HG03108 (cell line): ENCODE measurements around the gene OR2V2.
"Not testable (repeated sequence)": the region's sequence is repeated elsewhere in the genome, so short reads cannot be mapped to it uniquely, and the experiment has no call there.

Experiments
- ATAC-seq: cut with Tn5 transposase; IDR thresholded peaks from one replicate; pipeline ENCODE4 v1.9.1; 2021; ENCODE audit warnings: moderate library complexity; ENCODE audit not compliant: unreplicated experiment

OR2V2 gene

DNA sequence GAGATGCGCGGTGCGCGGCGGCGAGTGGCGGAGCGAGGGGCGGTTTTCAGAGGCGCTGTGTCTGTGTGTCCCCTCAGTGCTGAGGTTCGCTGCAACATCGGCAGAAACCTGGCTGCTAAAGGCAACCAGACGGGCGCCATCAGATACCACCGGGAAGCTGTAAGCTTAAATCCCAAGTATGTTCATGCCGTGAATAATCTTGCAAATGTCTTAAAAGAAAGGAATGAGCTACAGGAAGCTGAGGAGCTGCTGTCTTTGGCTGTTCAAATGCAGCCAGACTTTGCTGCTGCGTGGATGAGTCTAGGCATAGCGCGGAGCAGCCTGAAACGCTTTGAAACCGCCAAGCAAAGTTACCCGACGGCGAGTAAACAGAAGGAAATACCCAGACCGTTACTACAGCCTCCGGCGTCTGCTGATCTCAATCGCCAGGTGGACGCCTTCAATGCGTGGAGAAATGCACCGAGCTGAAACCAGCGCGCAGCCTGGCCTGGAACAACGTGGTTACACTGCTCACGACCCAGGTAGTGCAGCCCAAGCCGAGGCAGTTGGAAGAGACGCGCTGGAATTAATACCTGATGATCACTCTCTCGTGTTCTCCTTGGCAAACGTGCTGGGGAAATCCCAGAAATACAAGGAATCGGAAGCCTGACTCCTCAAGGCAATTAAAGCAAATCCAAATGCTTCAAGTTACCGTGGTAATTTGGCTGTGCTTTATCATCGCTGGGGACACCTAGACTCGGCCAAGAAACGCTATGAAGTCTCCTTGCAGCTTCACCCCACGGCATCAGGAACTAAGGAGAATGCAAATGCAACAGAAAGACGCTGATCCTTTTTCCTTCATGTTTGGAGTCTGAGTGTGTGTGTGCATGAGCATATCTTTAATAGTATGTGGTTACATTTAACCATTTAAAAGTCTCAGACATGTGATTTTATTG, 32.3 kb upstream of the OR2V2 start:
- no peak for ATAC-seq

DNA sequence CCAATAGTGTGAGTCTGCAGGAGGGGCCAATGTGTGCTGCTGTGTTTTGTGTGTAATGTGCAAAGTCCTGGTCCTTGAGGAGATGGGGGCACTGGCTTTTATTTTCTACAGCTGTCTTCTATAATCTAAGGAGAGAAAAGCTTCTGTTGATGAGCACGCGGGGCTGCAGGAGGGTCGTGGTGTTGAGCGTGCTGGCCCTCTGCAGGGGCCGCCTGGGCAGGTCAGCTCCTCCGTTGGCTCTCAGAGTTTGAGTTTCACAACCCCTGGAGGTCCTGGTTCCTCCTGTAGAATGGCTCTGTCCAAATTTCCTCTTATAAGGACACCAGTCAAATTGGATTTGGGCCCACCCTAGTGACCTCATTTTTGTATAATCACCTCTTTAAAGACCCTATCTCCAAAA, 29.0 kb upstream of the OR2V2 start:
- no peak for ATAC-seq

DNA sequence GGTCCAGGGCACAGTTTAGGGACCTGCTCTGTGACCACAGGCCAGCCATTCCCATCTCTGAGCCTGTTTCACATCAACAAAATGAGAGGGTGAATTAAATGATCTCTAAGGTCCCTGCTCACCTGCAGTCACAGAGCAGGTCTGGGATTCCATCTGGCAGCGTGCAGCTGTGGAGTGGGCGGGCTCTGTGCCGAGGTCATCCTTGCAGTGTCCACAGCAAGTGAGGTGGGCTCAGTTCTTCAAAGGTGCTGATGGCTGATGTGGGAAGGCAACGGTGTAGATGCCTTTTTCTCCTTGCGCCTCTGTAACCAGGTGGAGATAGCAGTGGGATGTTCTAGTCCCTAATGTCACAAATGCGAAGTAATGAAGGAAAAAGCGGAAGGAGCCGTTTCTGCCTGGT, 28.3 kb upstream of the OR2V2 start:
- no peak for ATAC-seq

DNA sequence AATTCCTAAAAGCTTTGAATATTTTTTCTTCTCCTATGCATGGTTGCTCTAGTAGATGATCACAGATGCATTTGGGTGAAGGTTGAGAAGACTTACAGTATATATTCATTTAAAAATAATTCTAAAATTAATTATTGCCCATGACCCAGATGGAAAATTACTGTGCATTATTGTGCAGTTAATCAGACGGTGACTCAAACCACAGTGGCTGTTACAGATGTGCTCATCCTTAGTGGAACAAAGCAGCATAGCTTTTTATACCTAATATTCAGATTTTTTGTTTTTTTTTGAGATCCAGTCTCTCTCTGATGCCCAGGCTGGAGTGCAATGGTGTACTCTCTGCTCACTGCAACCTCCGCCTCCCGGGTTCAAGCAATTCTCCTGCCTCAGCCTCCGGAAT, 27.1 kb upstream of the OR2V2 start:
- no peak for ATAC-seq

DNA sequence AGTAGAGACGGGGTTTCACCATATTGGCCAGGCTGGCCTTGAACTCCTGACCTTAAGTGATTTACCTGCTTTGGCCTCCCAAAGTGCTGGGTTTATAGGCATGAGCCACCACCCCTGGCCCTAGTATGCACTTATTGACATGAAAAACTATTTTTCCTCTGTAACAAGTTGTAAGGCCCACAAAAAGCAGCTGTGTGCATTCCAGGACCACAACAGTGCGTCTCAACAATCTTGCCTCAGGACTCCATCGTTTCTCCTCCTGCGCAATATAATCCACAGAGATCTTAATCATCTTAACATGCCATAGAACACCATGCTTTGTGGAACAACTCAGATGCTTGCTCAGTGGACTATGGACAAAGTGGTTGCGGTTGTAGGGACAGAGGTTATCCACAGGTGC, 26.6 kb upstream of the OR2V2 start:
- no peak for ATAC-seq

DNA sequence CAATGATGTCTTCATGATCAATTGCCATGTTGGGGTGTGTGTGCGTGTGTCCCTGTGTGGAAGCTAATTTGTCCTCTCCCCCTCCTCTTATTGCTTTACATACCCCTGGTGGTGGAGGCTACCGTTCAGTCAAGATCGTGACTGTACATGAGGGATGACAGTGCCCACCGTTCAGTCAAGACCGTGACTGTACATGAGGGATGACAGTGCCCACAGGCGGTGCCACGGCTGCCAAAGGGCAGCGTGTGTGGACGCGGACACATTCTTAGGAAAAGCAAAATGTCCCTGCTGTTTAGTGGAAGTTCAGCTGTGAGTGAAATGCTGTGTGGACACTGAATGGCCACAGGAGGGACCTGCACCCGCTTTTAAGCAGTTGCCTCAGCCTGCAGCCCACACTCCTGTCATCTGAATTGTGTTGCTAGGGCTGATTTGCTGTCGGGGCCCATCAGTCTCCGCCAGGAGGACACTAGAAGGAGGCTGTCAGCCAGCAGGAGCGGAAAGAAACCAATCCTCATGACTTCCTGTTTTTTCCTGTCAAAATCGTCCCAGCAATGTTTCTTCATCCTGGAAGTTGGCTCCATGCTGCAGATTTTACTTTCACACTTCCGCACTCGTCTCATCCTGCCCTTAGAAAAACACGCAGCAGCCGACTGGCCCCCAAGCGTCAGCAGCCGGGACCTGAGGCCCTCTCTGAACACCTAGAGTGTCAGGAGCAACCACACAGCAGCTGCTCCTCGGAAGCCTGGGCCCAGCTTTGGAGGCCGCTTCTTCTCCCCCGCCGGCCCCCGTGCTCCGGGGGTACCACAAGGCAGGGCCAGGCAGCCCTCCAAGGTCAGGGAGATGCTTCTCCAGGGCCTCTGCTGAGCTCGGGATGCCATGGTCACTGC, 25.5 kb upstream of the OR2V2 start:
- no peak for ATAC-seq

DNA sequence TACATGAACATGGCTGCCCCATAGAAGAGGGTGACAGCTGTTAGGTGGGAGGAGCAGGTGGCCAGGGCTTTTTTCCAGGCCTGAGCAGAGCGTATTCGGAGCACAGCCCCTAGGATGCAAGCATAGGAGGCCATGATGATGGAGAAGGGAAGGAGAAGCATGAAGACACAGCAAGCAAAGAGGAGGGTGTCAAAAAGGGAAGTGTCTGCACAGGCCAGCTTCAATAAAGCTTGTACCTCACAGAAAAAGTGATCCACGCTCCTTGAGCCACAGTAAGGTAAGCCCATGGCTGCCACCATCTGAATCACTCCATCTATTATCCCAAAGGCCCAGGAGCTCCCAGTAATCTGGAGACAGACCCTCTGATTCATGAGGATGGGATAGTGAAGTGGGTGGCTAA, 22.9 kb upstream of the OR2V2 start:
- no peak for ATAC-seq

DNA sequence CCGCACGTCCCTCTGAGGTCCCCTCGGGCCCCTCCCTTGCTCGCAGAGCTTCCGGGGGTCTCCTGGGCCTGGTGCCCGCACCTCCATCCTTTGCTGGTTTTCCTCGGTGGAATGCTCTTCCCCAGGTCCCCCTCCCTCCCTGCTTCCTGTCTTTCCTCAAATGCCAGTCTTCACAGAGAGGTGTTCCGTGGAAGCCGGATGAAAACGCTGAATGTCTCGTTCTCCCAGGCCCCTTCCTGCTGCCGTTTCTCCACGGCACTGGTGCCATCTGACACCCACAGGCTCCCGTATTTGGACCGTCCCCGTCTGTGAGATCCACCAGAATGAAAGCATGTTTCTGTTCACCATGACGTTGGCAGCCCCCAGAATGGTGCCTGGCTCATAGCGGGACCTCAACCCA, 20.5 kb upstream of the OR2V2 start:
- ATAC-seq: no peak

DNA sequence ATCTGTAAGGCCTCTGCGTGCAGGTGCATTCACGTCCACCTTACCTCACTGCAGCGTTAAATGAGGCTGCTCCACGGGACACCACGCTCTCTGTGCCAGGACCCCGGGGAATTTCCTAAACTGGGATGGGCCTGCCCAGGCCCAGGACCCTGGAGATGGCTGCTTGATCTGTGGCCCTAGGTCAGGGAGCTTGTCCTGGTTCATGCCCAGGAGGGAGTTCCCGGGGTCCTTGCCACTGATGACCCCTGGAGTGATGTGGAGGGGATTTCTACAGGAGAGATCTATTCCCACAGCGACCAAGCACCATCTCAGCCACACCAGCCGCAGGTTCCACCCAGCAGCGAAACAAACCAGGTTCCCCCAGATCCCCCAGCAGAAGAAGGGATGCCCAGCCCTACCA, 19.9 kb upstream of the OR2V2 start:
- no peak for ATAC-seq

DNA sequence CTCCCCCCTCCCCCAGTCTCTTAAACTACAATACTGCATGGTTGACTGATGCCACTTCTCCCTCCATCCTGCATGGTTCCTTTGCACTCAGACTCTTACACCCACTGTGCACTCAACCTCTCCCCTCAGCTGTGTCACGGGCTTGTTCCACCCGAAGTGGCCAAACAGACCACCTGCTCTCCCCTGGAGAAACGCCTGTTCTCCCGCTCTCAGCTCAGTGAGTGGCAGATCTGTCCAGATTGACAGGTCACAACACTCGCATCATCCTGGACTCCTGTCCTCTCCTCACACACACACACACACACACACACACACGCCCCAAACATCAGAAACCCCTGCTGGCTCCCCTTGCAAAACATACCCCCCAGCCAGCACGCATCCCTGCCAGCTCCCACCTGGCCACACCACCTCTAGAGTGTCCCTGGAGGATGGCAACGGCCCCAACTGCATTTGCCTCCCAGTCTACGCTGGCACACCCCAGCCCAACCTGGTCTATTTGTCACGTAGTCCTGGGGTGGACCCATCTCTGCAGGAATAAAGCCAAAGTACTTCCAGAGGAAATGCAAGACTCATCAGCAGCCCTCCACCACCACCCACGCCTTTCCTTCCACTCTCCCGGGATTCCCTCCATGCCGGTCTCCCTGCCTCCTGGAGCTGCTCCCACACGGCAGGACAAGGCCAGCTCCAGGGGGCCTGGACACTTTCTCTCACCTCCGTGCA, 19.3 kb upstream of the OR2V2 start:
- ATAC-seq: no peak

DNA sequence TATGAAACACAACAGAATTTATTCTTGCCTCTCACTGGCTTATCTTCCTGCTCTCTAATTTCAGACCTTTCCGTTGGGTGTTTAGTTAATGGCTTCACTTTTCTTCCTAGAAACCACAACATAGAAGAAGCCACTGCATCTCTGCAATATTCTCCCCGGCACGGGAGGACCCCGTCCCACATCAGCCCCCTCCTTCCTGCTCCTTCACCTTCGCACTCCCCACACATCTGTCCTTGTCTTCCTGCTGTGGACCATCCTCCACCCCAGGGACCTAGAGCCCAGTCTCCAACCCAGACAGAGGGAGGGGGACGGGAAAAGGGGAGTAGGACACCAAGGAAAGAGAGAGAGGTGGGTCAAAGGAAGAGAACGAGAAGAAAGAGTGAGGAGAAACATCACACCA, 17.8 kb upstream of the OR2V2 start:
- ATAC-seq: no peak

DNA sequence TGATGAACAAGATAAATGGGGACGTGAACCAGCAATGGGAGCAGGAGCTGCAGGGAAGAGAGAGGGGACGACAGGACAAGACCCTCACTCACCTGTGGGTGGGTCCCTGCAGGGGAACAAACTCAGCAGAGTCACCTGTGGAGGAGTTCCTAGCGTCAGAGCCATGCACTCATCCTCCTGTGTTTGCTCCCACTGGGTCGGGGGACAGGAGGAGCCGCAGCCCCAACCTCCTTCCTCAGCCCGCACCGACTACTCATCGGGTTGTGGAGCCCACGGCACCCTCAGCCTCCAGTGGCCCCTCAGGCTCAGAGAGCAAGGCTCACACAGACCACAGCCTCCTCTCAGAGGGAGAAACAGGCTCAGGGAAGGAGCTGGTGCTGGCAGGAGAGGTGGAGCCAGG, 17.3 kb upstream of the OR2V2 start:
- not testable (repeated sequence) for ATAC-seq

DNA sequence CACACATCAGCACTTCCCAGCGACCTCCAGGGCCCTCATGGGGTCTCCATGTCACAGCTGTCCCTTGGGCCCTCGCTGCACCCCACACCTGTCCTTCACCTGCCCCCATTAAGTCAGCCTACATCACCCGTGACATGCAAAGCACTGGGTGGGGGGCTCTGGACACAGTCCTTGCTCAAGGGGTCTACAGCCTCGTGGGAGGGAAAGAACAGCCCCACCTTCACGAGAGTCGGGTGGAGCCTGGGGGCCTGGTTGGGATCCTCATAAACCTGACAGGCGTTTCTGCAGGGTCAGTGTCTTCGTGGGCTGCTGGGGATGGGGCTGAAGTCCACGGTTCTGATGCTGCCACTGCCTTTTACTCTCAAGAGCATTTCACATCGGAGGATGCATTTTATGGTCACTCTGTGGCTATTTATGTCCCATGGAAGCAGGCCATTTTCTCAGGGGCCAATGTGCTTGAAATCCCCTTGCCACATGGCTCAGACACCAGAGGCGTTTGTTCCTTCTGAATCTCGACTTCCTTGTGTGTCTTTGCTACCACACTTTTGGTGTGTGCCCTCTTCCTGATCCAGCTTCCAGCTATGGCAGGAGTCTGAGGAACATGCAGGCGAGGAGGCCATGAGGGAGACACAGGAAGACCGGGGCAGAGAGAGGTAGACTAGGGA, 16.4 kb upstream of the OR2V2 start, which contains the start of gene OR2V1:
TSS of gene OR2V1 (minus strand) at position 338 of the 665 bp plus-strand sequence. CDS start 5,865 bp downstream, outside the sequence.
- no peak for ATAC-seq

DNA sequence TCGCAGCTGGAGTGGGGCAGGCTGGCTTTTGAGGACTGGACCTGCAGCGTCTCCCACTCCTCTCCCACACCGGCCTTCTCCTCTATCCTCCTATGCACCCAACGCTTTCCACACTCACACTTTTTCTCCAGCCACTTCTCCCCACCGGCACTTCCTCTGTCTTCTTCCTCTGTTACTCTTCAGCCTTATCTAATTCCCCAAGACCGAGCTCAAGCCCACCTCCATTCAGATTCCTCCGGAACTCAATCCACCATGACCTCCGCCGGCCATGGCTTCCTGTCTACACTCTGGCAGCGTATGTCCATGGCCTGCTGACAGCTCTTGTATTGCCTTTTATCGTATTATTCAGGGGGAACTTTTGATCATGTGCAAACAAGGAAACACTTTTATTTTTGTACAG, 15.9 kb upstream of the OR2V2 start:
- ATAC-seq: no peak

DNA sequence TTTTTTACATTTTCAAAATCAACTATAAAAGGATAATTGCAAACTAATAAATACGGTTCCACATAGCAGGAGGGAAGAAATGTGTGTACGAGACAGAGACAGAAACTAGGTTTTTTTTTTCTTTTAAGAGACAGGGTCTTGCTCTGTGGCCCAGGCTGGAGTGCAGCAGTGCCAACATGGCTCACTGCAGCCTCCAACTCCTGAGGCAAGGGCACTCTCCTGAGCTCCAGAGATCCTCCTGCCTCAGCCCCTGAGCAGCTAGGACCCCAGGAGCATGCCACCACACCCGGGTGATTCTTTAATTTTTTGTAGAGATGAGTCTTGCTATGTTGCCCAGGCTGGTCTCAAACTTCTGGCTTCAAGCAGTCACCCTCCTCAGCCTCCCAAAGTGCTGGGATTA, 14.3 kb upstream of the OR2V2 start:
- no peak for ATAC-seq

DNA sequence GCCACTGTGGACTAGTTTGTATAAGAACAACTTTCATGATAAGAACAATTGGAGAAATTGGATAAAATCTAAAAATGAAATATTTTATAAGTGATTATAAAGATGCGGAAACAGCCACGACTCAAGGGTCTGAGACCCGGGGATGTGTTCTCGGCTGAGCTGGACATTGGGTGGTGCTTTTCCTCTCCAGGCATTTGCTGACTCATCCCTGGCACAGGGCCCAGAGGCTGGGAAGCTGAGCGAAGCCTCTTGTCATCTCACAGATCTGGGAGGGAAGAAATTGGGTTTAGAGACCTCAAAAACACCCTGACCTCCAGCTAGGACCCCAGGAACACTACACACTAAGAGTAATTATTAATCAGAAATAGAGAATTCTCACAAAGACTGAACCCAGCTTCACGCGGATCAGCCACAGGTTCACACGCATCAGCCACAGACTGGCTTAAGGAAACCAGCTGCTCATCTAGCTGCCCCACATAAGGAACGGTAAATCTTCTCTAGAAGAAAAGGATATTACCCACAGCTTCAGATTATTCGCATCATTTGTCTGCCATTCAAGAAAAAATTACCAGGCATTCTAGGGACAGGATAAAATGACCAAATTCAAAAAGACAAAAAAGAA, 13.7 kb upstream of the OR2V2 start:
- no peak for ATAC-seq

DNA sequence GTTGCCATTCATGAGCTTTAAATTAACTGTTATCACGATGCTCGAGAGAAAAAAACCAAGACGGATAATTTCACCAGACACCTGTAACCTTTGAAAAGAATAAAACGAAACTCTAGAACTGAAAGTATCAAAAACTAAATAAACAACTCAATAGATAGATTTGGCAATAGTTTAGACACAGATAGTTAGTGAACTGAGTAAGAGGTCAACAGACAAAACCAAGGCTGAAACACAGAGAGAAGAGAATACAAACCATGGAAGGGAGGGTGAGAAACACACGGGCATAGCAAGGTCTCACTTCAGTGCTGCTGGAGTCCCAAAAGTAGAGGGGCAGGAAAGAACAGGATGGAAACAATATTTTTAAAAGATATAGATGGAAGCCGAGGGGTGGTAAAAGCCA, 13.1 kb upstream of the OR2V2 start:
- no peak for ATAC-seq

DNA sequence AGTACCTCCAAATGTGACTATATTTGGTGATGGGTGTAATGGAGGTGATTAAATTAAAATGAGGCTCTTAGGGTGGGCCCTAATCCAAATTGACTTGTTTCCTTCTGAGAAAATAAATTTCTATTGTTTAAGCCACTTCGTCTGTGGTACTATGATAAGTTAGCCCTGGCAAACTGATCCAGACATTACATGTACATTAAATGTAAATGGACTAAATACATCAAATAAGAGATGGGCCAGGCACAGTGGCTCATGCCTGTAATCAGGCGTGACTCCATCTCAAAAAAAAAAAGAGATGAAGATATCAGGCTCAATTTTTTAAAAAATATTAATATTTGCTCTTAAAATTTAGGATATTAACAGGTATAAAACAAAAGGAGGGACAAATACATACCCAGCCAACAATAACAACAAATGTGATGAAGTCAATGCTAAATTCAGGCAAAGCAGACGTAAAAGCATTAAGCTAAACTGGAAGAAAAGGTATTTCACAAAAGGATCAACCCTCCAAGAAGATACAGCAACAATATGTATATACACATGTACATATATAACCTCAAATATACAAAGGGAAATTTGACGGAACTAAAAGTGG, 10.9 kb upstream of the OR2V2 start:
- no peak for ATAC-seq

DNA sequence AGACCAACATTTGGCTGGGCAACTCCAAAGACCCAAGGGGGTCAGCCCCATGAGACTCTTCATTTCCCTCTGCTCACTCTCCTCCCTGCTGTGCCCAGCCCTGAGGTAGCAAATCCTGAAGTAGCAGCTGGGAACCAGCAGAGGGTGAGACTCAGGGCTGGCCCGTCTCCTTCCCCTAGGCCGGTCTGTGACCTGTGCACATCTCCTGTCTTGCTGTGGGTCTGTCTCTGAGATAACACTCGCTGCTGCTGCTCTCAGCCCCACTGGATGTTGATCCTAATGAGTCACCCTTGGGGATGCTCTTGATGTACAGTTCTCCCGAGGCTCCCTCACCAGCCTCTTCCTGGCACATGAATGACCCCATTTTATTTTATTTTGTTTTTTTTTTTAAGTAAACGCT, 9.1 kb upstream of the OR2V2 start:
- no peak for ATAC-seq

DNA sequence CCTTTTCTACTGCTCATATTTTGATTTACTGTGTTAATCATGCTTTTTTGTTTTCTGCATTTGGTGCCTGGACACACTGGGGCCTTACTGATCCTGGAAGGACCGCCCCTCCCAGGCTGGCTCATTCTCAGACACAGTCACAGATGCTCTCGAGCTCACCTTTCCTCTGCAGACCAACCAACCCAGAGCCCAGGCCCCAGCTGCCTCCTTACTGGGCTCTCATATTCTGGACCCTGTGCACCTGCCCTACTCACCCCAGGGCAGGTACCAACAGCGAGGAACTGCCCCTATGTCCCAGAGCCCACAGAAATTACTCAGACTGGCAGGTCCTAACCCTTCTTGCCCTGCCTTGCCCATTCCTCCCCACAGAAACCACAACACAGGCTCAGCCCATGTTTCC, 6.6 kb upstream of the OR2V2 start:
- no peak for ATAC-seq
